Esophagus muscularis mucosa (tissue), 4 donors: ENCODE data around the gene ITGB1. TPM values are rescaled to one million over a fixed set of nuclear protein-coding genes. Genes with fewer than 3 reads are reported as not detected.
"Not testable (repeated sequence)": the region's sequence is repeated elsewhere in the genome, so short reads cannot be mapped to it uniquely, and the experiment has no call there.

Experiments used
- DNase-seq: peaks from one replicate; pipeline ENCODE4 v3.0.0-alpha.2; 2017; ENCODE audit errors: extremely low spot score
- H3K27ac ChIP-seq, 4 donors: fragments of 200-600 bp; sonication (generic); replicated peaks in 1 of 4; 1 replicate in 3 of 4; 2 replicates in 1 of 4; pipeline ENCODE4 v1.5.1; 2016 to 2019; ENCODE audit warnings: mild to moderate bottlenecking in 1 of 4
- H3K27me3 ChIP-seq, 4 donors: fragments of 200-600 bp; sonication (generic); one replicate each; pipeline versions ENCODE4 v1.5.1 to v1.6.0; 2016 to 2019
- H3K36me3 ChIP-seq, 4 donors: fragments of 200-600 bp; sonication (generic); one replicate each; pipeline ENCODE4 v1.5.1; 2016 to 2019
- H3K4me1 ChIP-seq, 4 donors: fragments of 200-600 bp; sonication (generic); one replicate each; pipeline ENCODE4 v1.5.1; 2016 to 2019
- H3K4me3 ChIP-seq, 4 donors: fragments of 200-600 bp; sonication (generic); 1 replicate in 2 of 4; 2 replicates in 2 of 4; pipeline ENCODE4 v1.5.1; 2016 to 2019; ENCODE audit warnings: mild to moderate bottlenecking in 4 of 4, moderate library complexity in 1 of 4
- H3K9me3 ChIP-seq, 4 donors: fragments of 200-600 bp; sonication (generic); 1 replicate in 3 of 4; 2 replicates in 1 of 4; pipeline ENCODE4 v1.5.1; 2016 to 2019
- CTCF ChIP-seq, 3 experiments: fragments of 200-600 bp in 2 of 3; fragments of 450-650 bp in 1 of 3; sonication (generic) in 2 of 3; IDR thresholded peaks; one replicate each; pipeline ENCODE4 v1.5.1; 2017 to 2019; ENCODE audit warnings: antibody characterized with exemption in 3 of 3, mild to moderate bottlenecking in 2 of 3, moderate library complexity in 1 of 3
- EP300 ChIP-seq: sonication (generic); formaldehyde crosslinking; IDR thresholded peaks from one replicate; pipeline ENCODE4 v1.6.1; 2017; ENCODE audit warnings: antibody characterized with exemption
- POLR2A ChIP-seq: fragments of 450-650 bp; IDR thresholded peaks from one replicate; pipeline ENCODE4 v1.6.1; 2017; ENCODE audit warnings: antibody characterized with exemption, moderate library complexity, mild to moderate bottlenecking, low read depth
- POLR2AphosphoS5 ChIP-seq, 2 donors: sonication (generic); formaldehyde crosslinking; IDR thresholded peaks; one replicate each; pipeline ENCODE4 v1.6.1; 2017; ENCODE audit warnings: antibody characterized with exemption in 2 of 2
- WGBS: methylation state at CpG from one replicate; pipeline ENCODE4 v1.1.5; 2018; 5-methylcytosine and 5-hydroxymethylcytosine counted together
- intact Hi-C: fragments of 100-400 bp; cut with DNase I; formaldehyde crosslinking; loops from one replicate; pipeline ENCODE4 v1.15.1; 2023
- total RNA-seq, 4 donors: library from RNA; depleted of rRNA; stranded (reverse); fragments of >200 nt; gene quantifications; one replicate each; pipeline versions ENCODE4 v1.1.0 to v1.2.1, GENCODE V29; 2016

Gene ITGB1
- total RNA-seq, result 1,000 to 10,000 TPM; 1,385 to 1,873 (median 1,661) TPM

GRCh38 chr10:32958085-32959005 is at the start of gene ITGB1:
Gene ITGB1, minus strand, starts transcription at chr10:32958230. Its CDS starts 22,672 bp downstream, at chr10:32935558.
- intact Hi-C loops, result loop anchor here (2.0 kb wide), 1 partner anchor 22 kb away; no protein-coding TSS in a partner anchor

GRCh38 chr10:33006342-33006887 is 48.4 kb upstream of the ITGB1 start:
- H3K27me3 ChIP-seq, result no peaks in the 10 kb centered on the region
- 66% methylated on average over 11 of the region's 11 CpGs for WGBS
- peak in 1 of 2 donors; percentile 40 for TF ChIP-seq POLR2AphosphoS5 (IDR thresholded peaks at IDR 0.05)
- TF ChIP-seq CTCF (IDR thresholded peaks at IDR 0.05), result no peak
- no peak for TF ChIP-seq POLR2A
- TF ChIP-seq EP300, result no peak
- no peak for DNase-seq
- peaks cover 13 to 33% (median 27%) of the 10 kb centered on the region in 4 donors for H3K4me1 ChIP-seq
- H3K4me3 ChIP-seq, result peak overlapping the region in 1 of 4 donors; percentile 57
- no peaks in the 10 kb centered on the region for H3K36me3 ChIP-seq
- intact Hi-C loops, result loop anchor here (10.0 kb wide), 2 partner anchors 102 to 562 kb away; partner anchors contain the start of gene CCDC7
- H3K27ac ChIP-seq, result peak overlapping the region; percentile 88 to 92 (median 90)
- no peaks in the 10 kb centered on the region for H3K9me3 ChIP-seq

More at GRCh38 chr10:32958085-32959005, at the start of gene ITGB1:
- Histone ChIP-seq H3K27me3 (no peaks in the 10 kb centered on the region), H3K36me3 (no peaks in the 10 kb centered on the region), H3K27ac (peak within 1 kb of the TSS; percentile 96 to 100 (median 98)), H3K4me1 (peaks cover 46 to 71% (median 61%) of the 10 kb centered on the region in 4 donors), H3K4me3 (peak within 1 kb of the TSS; percentile 96 to 100 (median 99)), H3K9me3 (no peaks in the 10 kb centered on the region)
- peak; percentile 92 for TF ChIP-seq POLR2A
- peak; percentile 99 to 100 for TF ChIP-seq POLR2AphosphoS5 (IDR thresholded peaks at IDR 0.05)
- TF ChIP-seq EP300, result peak; percentile 28
- TF ChIP-seq CTCF (IDR thresholded peaks at IDR 0.05), result no peak
- DNase-seq, result peak; percentile 98
- 1% methylated on average over 64 of the region's 94 CpGs for WGBS

GRCh38 chr10:33005322-33006301 is 47.6 kb upstream of the ITGB1 start:
- no peaks in the 10 kb centered on the region for H3K27me3 ChIP-seq
- peak overlapping the region; percentile 49 to 60 (median 58) for H3K4me3 ChIP-seq
- H3K27ac ChIP-seq, result peak overlapping the region; percentile 88 to 92 (median 90)
- intact Hi-C loops, result loop anchor here (2.0 to 10.0 kb wide), 3 partner anchors 45 to 561 kb away; partner anchors contain the start of gene CCDC7
- TF ChIP-seq POLR2AphosphoS5 (IDR thresholded peaks at IDR 0.05) (peak; percentile 93 to 96), EP300 (peak; percentile 80), POLR2A (no peak), CTCF (IDR thresholded peaks at IDR 0.05) (no peak)
- WGBS, result 3% methylated on average over 16 of the region's 34 CpGs
- H3K9me3 ChIP-seq, result no peaks in the 10 kb centered on the region
- no peaks in the 10 kb centered on the region for H3K36me3 ChIP-seq
- DNase-seq, result no peak
- H3K4me1 ChIP-seq, result peaks cover 13 to 33% (median 27%) of the 10 kb centered on the region in 4 donors

- H3K4me1 ChIP-seq, result peaks cover 13 to 28% (median 24%) of the 10 kb centered on the region in 4 donors
Measured at GRCh38 chr10:33001908-33002492, 44.0 kb upstream of the ITGB1 start.

DNA sequence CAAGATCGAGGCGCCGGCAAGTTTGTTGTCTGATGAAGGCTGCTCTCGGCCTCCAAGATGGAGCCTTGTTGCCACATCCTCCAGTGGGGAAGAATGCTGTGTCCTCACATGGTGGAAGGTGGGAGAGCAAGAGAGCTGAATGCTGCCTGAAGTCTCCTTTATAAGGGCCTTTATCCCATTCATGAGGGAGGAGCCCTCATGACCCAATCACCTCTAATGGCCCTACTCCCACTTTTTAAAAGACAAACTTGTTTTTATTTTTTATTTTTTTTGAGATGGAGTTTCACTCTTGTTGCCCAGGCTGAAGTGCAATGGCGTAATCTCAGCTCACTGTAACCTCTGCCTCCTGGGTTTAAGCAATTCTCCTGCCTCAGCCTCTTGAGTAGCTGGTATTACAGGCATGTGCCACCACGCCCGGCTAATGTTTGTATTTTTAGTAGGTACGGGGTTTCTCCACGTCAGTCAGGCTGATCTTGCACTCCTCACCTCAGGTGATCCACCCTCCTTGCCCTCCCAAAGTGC is 40.1 kb upstream of the ITGB1 start:
- intact Hi-C loops, H3K27me3 ChIP-seq, DNase-seq, H3K27ac ChIP-seq, H3K9me3 ChIP-seq, H3K36me3 ChIP-seq, H3K4me3 ChIP-seq, H3K4me1 ChIP-seq: not testable (repeated sequence)
- WGBS, result 92% methylated on average over 9 of the region's 9 CpGs

More at GRCh38 chr10:33001908-33002492, 44.0 kb upstream of the ITGB1 start:
- WGBS, result 93% methylated on average over 4 of the region's 4 CpGs
- Histone ChIP-seq H3K36me3 (no peaks in the 10 kb centered on the region), H3K27ac (no peak overlapping the region), H3K9me3 (no peaks in the 10 kb centered on the region), H3K27me3 (no peaks in the 10 kb centered on the region), H3K4me3 (no peak overlapping the region)
- intact Hi-C loops, result loop anchor here (10.0 kb wide), 2 partner anchors 97 to 557 kb away; partner anchors contain the start of gene CCDC7
- no peak for TF ChIP-seq EP300
- TF ChIP-seq POLR2AphosphoS5 (IDR thresholded peaks at IDR 0.05), result no peak
- TF ChIP-seq POLR2A, result no peak
- TF ChIP-seq CTCF (IDR thresholded peaks at IDR 0.05), result no peak
- no peak for DNase-seq
